ENCODE data around the gene TMC6. TPM values are rescaled to one million over a fixed set of nuclear protein-coding genes. Genes with fewer than 3 reads are reported as not detected.

TMC6 gene
- total RNA-seq, 2 experiments from 2014 or later: 209 to 213 TPM

DNA sequence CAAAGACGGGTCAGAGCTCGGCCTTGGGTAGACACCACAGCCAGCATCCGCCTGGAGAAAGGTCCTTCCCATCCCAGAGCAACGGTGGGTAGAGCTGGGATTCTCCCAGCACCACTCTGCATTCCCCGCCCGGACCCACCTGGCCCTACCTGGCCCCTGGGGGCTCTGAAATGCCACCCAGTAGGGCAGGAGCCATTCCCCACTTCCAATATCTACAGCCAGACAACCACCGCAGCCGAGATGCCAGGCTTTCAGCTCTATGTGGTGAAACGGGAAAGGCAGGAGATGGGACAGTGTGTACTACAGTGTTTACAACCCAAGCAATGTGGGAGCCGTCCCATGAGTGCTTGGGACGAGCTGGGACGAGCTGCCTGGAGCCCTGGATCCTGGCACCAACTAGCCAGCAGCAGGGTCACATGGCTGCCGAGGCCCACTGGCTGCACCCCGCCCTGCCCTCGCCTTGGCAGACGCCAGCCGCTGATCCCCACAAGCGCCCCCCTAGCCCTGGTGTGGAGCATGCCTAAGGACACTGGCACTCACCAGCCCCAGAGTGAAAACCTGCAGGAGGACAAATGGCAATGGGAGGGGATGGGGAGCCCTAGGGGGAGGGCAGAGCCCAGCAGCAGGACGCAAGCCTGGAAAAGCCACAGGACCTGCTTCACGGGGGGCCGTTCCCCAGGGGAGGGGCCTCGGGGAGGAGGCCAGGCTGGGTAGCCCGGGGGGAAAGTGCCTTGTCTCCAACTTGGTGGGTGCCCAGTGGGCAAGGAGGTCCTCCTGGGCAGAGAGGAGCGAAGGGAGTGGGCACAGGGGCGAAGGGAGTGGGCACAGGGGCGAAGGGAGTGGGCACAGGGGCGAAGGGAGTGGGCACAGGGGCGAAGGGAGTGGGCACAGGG lies 13.5 kb downstream of the TMC6 start:
- H3K27ac Mint-ChIP-seq: peak overlapping the region; percentile 34
- TF ChIP-seq, protein P1, sequence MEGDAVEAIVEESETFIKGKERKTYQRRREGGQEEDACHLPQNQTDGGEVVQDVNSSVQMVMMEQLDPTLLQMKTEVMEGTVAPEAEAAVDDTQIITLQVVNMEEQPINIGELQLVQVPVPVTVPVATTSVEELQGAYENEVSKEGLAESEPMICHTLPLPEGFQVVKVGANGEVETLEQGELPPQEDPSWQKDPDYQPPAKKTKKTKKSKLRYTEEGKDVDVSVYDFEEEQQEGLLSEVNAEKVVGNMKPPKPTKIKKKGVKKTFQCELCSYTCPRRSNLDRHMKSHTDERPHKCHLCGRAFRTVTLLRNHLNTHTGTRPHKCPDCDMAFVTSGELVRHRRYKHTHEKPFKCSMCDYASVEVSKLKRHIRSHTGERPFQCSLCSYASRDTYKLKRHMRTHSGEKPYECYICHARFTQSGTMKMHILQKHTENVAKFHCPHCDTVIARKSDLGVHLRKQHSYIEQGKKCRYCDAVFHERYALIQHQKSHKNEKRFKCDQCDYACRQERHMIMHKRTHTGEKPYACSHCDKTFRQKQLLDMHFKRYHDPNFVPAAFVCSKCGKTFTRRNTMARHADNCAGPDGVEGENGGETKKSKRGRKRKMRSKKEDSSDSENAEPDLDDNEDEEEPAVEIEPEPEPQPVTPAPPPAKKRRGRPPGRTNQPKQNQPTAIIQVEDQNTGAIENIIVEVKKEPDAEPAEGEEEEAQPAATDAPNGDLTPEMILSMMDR (IDR thresholded peaks at IDR 0.05): no peak
- H3K4me1 Mint-ChIP-seq (ENCODE audit: low read depth): peaks cover 38% of the 10 kb centered on the region
- no peaks in the 10 kb centered on the region for H3K9me3 Mint-ChIP-seq
- peaks cover 52% of the 10 kb centered on the region for H3K36me3 Mint-ChIP-seq (ENCODE audit: low read depth)
- H3K27me3 Mint-ChIP-seq: no peaks in the 10 kb centered on the region
- DNase-seq (no peak), ATAC-seq (no peak)
- intact Hi-C loops (cut with micrococcal nuclease): loop anchor here (5.0 kb wide), 1 partner anchor 52 kb away; the partner anchor contains the start of gene SYNGR2
- no peak overlapping the region for H3K4me3 Mint-ChIP-seq
- ChIA-PET POLR2A (interaction anchor here (0.8 to 5.4 kb wide), 10 partner anchors 10 to 60 kb away, joined by 3 to 56 read pairs (median 4); partner anchors contain the start of gene TMC8), CTCF (interaction anchor here (0.7 to 7.4 kb wide), 5 partner anchors 11 to 62 kb away, joined by 3 to 74 read pairs (median 5); no protein-coding TSS in a partner anchor)

DNA sequence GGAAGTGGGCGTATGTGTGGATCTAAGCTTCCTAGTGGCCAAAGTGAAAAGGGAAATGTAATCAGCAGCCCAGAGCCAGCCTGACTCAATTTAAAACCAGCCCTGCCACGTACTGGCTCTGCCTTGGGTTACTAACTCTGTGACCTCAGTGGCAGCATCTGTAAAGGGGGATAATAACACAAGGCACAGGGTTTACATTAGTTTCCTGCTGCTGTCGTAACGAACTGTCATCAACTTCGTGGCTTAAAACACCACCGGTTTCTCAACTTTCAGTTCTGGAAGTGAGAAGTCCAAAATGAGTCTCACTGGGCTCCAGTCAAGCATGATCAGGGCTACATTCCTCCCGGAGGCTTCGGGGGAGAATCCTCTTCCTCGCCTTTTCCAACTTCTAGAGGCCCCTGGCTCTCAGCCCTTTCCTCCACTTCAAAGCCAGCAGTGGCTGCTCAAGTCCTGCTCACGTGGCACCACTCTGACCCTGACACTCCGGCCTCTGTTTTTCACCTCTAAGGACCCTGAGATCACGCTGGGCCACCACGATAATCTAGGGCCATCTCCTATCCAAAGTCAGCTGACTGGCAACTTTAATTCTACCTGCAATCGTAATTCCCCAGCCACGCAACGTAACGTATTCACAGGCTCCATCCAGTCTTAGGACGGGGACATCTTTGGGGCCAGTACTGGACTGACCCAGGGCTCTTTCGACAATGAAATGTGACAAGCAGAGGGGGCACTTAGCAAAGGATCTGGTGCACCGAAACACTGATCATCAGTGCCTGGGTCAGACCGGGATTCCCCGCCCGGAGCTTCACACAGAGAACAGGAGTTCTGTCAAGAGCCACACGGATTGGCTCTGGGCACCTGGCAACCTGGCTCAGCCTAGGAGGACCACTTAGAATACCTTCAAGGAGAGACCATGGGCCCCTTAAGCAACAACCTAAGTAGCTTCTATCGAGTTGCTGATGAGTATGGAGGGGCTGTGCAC lies 14.5 kb downstream of the TMC6 start:
- intact Hi-C loops (cut with micrococcal nuclease): loop anchor here (5.0 kb wide), 1 partner anchor 53 kb away; the partner anchor contains the start of gene SYNGR2
- no peaks in the 10 kb centered on the region for H3K27me3 Mint-ChIP-seq
- H3K36me3 Mint-ChIP-seq (ENCODE audit: low read depth): peaks cover 49% of the 10 kb centered on the region
- H3K4me3 Mint-ChIP-seq: no peak overlapping the region
- no peaks in the 10 kb centered on the region for H3K9me3 Mint-ChIP-seq
- ATAC-seq: peak; percentile 87
- peaks cover 38% of the 10 kb centered on the region for H3K4me1 Mint-ChIP-seq (ENCODE audit: low read depth)
- DNase-seq: peak; percentile 79
- TF ChIP-seq, protein P1 (IDR thresholded peaks at IDR 0.05): no peak
- ChIA-PET POLR2A (interaction anchor here (0.6 to 5.4 kb wide), 12 partner anchors 11 to 478 kb away, joined by 3 to 56 read pairs (median 4); partner anchors contain the start of gene TMC8), CTCF (interaction anchor here (0.7 to 7.4 kb wide), 13 partner anchors 10 to 91 kb away, joined by 3 to 74 read pairs (median 5); partner anchors contain the start of genes C17orf99, TMC6 and TMC8)
- H3K27ac Mint-ChIP-seq: peak overlapping the region; percentile 75

DNA sequence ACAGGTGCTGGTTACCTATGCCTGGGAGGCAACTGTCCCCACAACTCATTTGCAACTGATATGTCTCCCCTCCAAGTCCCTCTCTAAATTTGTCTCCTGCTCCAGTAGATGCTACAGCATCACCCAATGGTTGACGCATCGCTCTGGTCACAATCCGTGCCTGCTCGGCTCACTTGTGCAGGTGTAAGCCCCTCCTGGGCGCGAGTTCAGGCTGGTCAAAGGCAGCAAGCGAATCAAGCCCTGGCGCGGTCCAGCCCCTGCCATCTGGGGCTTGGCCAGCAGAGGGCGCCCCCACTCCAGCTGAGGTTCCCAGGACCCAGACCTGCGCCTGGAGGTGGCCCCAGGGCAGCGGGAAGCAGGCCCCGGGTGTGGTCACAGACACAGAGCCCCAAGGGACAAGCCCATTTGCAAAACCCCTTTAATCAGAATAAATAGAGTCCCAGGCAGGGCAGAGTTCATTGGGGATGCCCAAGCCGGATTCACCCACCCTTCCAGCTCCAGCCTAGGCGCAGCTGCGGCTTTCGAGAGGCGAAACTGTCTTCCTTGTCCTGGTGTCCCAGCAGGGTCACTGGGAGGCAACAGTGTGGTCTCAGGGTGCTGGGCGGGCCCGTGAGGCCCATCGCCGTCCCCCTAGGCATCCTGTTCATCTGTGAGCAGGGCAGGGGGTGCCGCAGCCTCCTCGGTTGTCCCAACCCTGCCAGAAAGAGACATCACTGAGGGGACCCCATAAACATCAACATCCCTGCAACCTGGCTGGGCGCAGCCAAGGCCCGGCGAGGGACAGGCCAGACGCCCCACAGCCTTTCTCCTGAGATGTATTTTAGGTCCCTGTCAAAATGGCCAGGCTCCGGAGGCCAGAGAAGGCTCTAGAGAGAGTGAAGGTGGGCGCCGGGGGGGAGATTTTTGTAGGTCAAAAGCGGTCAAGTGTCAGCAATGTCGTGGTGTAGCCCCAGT lies 15.8 kb downstream of the TMC6 start:
- no peak overlapping the region for H3K4me3 Mint-ChIP-seq
- CTCF ChIA-PET: interaction anchor here (0.6 to 7.4 kb wide), 20 partner anchors 8 to 161 kb away, joined by 3 to 74 read pairs (median 5); partner anchors contain the start of genes C17orf99, TMC6 and TMC8
- H3K27me3 Mint-ChIP-seq: no peaks in the 10 kb centered on the region

More for the DNA sequence above, 15.8 kb downstream of the TMC6 start:
- TF ChIP-seq, protein P1 (IDR thresholded peaks at IDR 0.05): peak; percentile 99
- ATAC-seq (peak; percentile 65), DNase-seq (peak; percentile 85)
- intact Hi-C loops (cut with micrococcal nuclease): loop anchor here (5.0 kb wide), 1 partner anchor 55 kb away; the partner anchor contains the start of gene SYNGR2
- Mint-ChIP-seq H3K4me1 (ENCODE audit: low read depth) (peaks cover 44% of the 10 kb centered on the region), H3K27ac (peak overlapping the region; percentile 80), H3K9me3 (no peaks in the 10 kb centered on the region), H3K36me3 (ENCODE audit: low read depth) (peaks cover 54% of the 10 kb centered on the region)
- POLR2A ChIA-PET: interaction anchor here (1.0 to 5.4 kb wide), 6 partner anchors 12 to 63 kb away, joined by 4 to 56 read pairs (median 8); no protein-coding TSS in a partner anchor
